ENCODE measurements around the gene NPRL2. TPM values are rescaled to one million over a fixed set of nuclear protein-coding genes. Genes with fewer than 3 reads are reported as not detected.
"Not testable (repeated sequence)": the region's sequence is repeated elsewhere in the genome, so short reads cannot be mapped to it uniquely, and the experiment has no call there.

Gene NPRL2
- total and polyA plus RNA-seq, 2 experiments from 2014 or later, result 17.9 to 28.9 TPM

GRCh38 chr3:50314816-50315215, 35.8 kb downstream of the NPRL2 start:
- H3K4me2 ChIP-seq (ENCODE audit: unreplicated experiment), result no peak overlapping the region
- no peak overlapping the region for H3K27ac ChIP-seq
- TF ChIP-seq EZH2 (IDR thresholded peaks at IDR 0.05; ENCODE audit: insufficient read depth, poor library complexity, severe bottlenecking) (no peak), EZH2phosphoT487 (IDR thresholded peaks at IDR 0.05; ENCODE audit: insufficient read depth, low read depth) (no peak)
- H4K20me1 ChIP-seq (ENCODE audit: insufficient read depth), result no peaks in the 10 kb centered on the region
- DNase-seq, result no peak
- WGBS, 2 experiments (ENCODE audit: low coverage in 1 of 2, low lambda C conversion rate in 2 of 2, missing lambda C conversion rate in 2 of 2), result 97 to 100% methylated on average over 4 of the region's 4 CpGs
- no peaks in the 10 kb centered on the region for H3K9me3 ChIP-seq (ENCODE audit: low read depth)
- no peak overlapping the region for H3K4me3 ChIP-seq
- H2AFZ ChIP-seq, result no peak overlapping the region
- in situ Hi-C loops (cut with MboI), result no loop called here
- no peaks in the 10 kb centered on the region for H3K9me2 ChIP-seq (ENCODE audit: insufficient read depth)
- no peak overlapping the region for H3K9ac ChIP-seq
- H3K36me3 ChIP-seq (ENCODE audit: low read depth), result no peaks in the 10 kb centered on the region
- H3F3A ChIP-seq (ENCODE audit: insufficient read depth), result peaks cover 14% of the 10 kb centered on the region; the same call in 1 of the 2 replicates
- H3K4me1 ChIP-seq (ENCODE audit: insufficient read depth), result no peaks in the 10 kb centered on the region
- no peaks in the 10 kb centered on the region for H3K27me3 ChIP-seq (replicated peaks; ENCODE audit: insufficient read depth)
- H3K79me2 ChIP-seq (ENCODE audit: insufficient read depth), result peaks cover 18% of the 10 kb centered on the region

- H4K20me1 ChIP-seq (ENCODE audit: insufficient read depth), result no peaks in the 10 kb centered on the region
- no peak for TF ChIP-seq EZH2phosphoT487 (IDR thresholded peaks at IDR 0.05; ENCODE audit: insufficient read depth, low read depth)
- no peak for TF ChIP-seq EZH2 (IDR thresholded peaks at IDR 0.05; ENCODE audit: insufficient read depth, poor library complexity, severe bottlenecking)
- no peaks in the 10 kb centered on the region for H3K36me3 ChIP-seq (ENCODE audit: low read depth)
- no peak overlapping the region for H3K4me3 ChIP-seq
- no peaks in the 10 kb centered on the region for H3K9me2 ChIP-seq (ENCODE audit: insufficient read depth)
- H3F3A ChIP-seq (ENCODE audit: insufficient read depth), result peaks cover 14% of the 10 kb centered on the region; the same call in 1 of the 2 replicates
- no peak overlapping the region for H3K27ac ChIP-seq
- in situ Hi-C loops (cut with MboI), result no loop called here
- no peak overlapping the region for H2AFZ ChIP-seq
- H3K4me1 ChIP-seq (ENCODE audit: insufficient read depth), result no peaks in the 10 kb centered on the region
- WGBS, 2 experiments (ENCODE audit: low coverage in 1 of 2, low lambda C conversion rate in 2 of 2, missing lambda C conversion rate in 2 of 2), result 43 to 49% methylated on average over 3 of the region's 3 CpGs
- H3K9ac ChIP-seq, result no peak overlapping the region
- H3K4me2 ChIP-seq (ENCODE audit: unreplicated experiment), result no peak overlapping the region
- H3K27me3 ChIP-seq (replicated peaks; ENCODE audit: insufficient read depth), result no peaks in the 10 kb centered on the region
- DNase-seq, result no peak
- H3K79me2 ChIP-seq (ENCODE audit: insufficient read depth), result peaks cover 14% of the 10 kb centered on the region
- no peaks in the 10 kb centered on the region for H3K9me3 ChIP-seq (ENCODE audit: low read depth)
These were observed 36.2 kb downstream of the NPRL2 start for GRCh38 chr3:50314342-50314741.

- H3K27ac ChIP-seq; H3K9me3 ChIP-seq (ENCODE audit: low read depth); H3K9me2 ChIP-seq (ENCODE audit: insufficient read depth); H3K4me3 ChIP-seq; H3K4me1 ChIP-seq (ENCODE audit: insufficient read depth); H4K20me1 ChIP-seq (ENCODE audit: insufficient read depth); H3K9ac ChIP-seq; H3K36me3 ChIP-seq (ENCODE audit: low read depth); H3K4me2 ChIP-seq (ENCODE audit: unreplicated experiment); DNase-seq; H2AFZ ChIP-seq; H3K79me2 ChIP-seq (ENCODE audit: insufficient read depth); H3K27me3 ChIP-seq (replicated peaks; ENCODE audit: insufficient read depth); in situ Hi-C loops (cut with MboI): not testable (repeated sequence)
- WGBS, 2 experiments (ENCODE audit: low coverage in 1 of 2, low lambda C conversion rate in 2 of 2, missing lambda C conversion rate in 2 of 2), result 80 to 88% methylated on average over 8 to 25 of the region's 32 CpGs
- peaks cover 14% of the 10 kb centered on the region; the same call in 1 of the 2 replicates for H3F3A ChIP-seq (ENCODE audit: insufficient read depth)
These were observed 38.5 kb downstream of the NPRL2 start for GRCh38 chr3:50312041-50312440.

GRCh38 chr3:50304601-50305000, 46.0 kb downstream of the NPRL2 start:
- Histone ChIP-seq H4K20me1 (ENCODE audit: insufficient read depth) (no peaks in the 10 kb centered on the region), H3K27ac (no peak overlapping the region), H3F3A (ENCODE audit: insufficient read depth) (peaks cover 11% of the 10 kb centered on the region), H3K4me2 (ENCODE audit: unreplicated experiment) (no peak overlapping the region), H2AFZ (no peak overlapping the region), H3K4me3 (no peak overlapping the region), H3K9me2 (ENCODE audit: insufficient read depth) (no peaks in the 10 kb centered on the region), H3K9ac (no peak overlapping the region), H3K27me3 (replicated peaks; ENCODE audit: insufficient read depth) (no peaks in the 10 kb centered on the region), H3K9me3 (ENCODE audit: low read depth) (no peaks in the 10 kb centered on the region), H3K4me1 (ENCODE audit: insufficient read depth) (peaks cover 11% of the 10 kb centered on the region), H3K79me2 (ENCODE audit: insufficient read depth) (no peaks in the 10 kb centered on the region), H3K36me3 (ENCODE audit: low read depth) (no peaks in the 10 kb centered on the region)
- in situ Hi-C loops (cut with MboI), result no loop called here
- DNase-seq, result peak; percentile 42
- no peak for TF ChIP-seq EZH2phosphoT487 (IDR thresholded peaks at IDR 0.05; ENCODE audit: insufficient read depth, low read depth)
- TF ChIP-seq EZH2 (IDR thresholded peaks at IDR 0.05; ENCODE audit: insufficient read depth, poor library complexity, severe bottlenecking), result no peak
